Prostate gland (tissue), 2 donors: Measurements from ENCODE around the gene EDA2R.

ENCODE experiments used
- CTCF ChIP-seq, 4 experiments: fragments of 200-600 bp in 2 of 4; fragments of 450-650 bp in 2 of 4; sonication (generic) in 2 of 4; IDR thresholded peaks; 1 replicate in 3 of 4; 2 replicates in 1 of 4; pipeline ENCODE4 v1.5.1; 2016 to 2019; ENCODE audit warnings: antibody characterized with exemption in 4 of 4, mild to moderate bottlenecking in 2 of 4, moderate library complexity in 2 of 4
- POLR2A ChIP-seq: fragments of 450-650 bp; IDR thresholded peaks from one replicate; pipeline ENCODE4 v1.6.1; 2016; ENCODE audit warnings: antibody characterized with exemption, mild to moderate bottlenecking
- POLR2AphosphoS5 ChIP-seq: sonication (generic); formaldehyde crosslinking; IDR thresholded peaks from one replicate; pipeline ENCODE4 v1.6.1; 2017; ENCODE audit warnings: antibody characterized with exemption

DNA sequence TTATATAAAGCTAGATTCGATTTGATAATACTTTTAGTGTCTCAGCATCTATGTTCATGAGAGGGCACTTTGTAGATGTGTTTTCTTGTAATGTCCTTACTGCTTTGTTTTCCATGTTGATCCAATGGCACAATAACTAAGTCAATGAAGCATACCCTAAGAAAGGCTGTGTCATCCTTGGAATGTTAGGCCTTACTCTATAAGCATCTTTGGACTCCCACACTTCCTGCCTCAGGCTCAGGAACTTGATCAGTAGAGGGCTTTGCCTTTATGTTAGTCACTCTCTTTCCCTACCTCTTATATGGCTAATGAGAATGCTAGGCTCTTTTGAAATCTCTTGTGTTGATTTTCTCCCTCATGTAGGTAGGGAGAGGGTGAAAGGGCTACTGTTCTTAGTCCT lies 33.2 kb upstream of the EDA2R start:
- TF ChIP-seq CTCF (IDR thresholded peaks at IDR 0.05) (no peak), POLR2A (no peak), POLR2AphosphoS5 (no peak)
